ENCODE data around the gene SOX5.

- TF ChIP-seq TAF1 (IDR thresholded peaks at IDR 0.05; ENCODE audit: low read depth, low read length) (no peak), POLR2AphosphoS5 (IDR thresholded peaks at IDR 0.05; ENCODE audit: low read depth, low read length) (no peak), TCF12 (IDR thresholded peaks at IDR 0.05; ENCODE audit: low read depth, low read length) (no peak), TEAD4 (IDR thresholded peaks at IDR 0.05; ENCODE audit: low read depth, low read length) (no peak), SP1 (IDR thresholded peaks at IDR 0.05; ENCODE audit: low read depth, low read length) (no peak), RAD21 (IDR thresholded peaks at IDR 0.05 in 1 of 2, conservative IDR thresholded peaks at IDR 0.05 in 1 of 2; ENCODE audit: low read depth in 2 of 2, low read length in 2 of 2) (no peak), EZH2 (IDR thresholded peaks at IDR 0.05; ENCODE audit: low read depth, low read length, severe bottlenecking) (no peak), ATF2 (IDR thresholded peaks at IDR 0.05; ENCODE audit: low read length) (no peak)
- TF ChIP-seq, protein P1, sequence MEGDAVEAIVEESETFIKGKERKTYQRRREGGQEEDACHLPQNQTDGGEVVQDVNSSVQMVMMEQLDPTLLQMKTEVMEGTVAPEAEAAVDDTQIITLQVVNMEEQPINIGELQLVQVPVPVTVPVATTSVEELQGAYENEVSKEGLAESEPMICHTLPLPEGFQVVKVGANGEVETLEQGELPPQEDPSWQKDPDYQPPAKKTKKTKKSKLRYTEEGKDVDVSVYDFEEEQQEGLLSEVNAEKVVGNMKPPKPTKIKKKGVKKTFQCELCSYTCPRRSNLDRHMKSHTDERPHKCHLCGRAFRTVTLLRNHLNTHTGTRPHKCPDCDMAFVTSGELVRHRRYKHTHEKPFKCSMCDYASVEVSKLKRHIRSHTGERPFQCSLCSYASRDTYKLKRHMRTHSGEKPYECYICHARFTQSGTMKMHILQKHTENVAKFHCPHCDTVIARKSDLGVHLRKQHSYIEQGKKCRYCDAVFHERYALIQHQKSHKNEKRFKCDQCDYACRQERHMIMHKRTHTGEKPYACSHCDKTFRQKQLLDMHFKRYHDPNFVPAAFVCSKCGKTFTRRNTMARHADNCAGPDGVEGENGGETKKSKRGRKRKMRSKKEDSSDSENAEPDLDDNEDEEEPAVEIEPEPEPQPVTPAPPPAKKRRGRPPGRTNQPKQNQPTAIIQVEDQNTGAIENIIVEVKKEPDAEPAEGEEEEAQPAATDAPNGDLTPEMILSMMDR (IDR thresholded peaks at IDR 0.05; ENCODE audit: control extremely low read depth in 1 of 3, insufficient read depth in 1 of 3, low read depth in 1 of 3, low read length in 3 of 3), result no peak
Measured at GRCh38 chr12:23899434-23899833, 50.0 kb downstream of the SOX5 start.
